Keratinocyte (primary cell): ENCODE data around the gene BRF1. TPM values are rescaled to one million over a fixed set of nuclear protein-coding genes. Genes with fewer than 3 reads are reported as not detected.

ENCODE experiments used
- DNase-seq: peaks from one replicate; pipeline ENCODE4 v3.0.0-alpha.2; 2011; ENCODE audit warnings: low read depth, missing footprints, low spot score
- FAIRE-seq: peaks from 2 replicates; lab custom pipeline; 2011; peaks lifted over from hg19 to GRCh38; lab: Jason Lieb, UNC
- H2AFZ ChIP-seq: 2 replicates; pipeline ENCODE4 v1.6.0; 2012; ENCODE audit warnings: low read length, control low read depth, inconsistent platforms; ENCODE audit not compliant: control insufficient read depth
- H3K27ac ChIP-seq: 2 replicates; pipeline ENCODE4 v1.5.1; 2011; ENCODE audit warnings: low read length; ENCODE audit not compliant: control insufficient read depth, insufficient read depth
- H3K27me3 ChIP-seq: 3 replicates; pipeline ENCODE4 v1.6.0; 2011; ENCODE audit warnings: low read length; ENCODE audit not compliant: control insufficient read depth, insufficient read depth; ENCODE audit errors: extremely low read depth
- H3K36me3 ChIP-seq, 2 experiments: 2 replicates in 1 of 2; 3 replicates in 1 of 2; pipeline ENCODE4 v1.5.1; 2011; ENCODE audit warnings: low read length in 2 of 2, mild to moderate bottlenecking in 1 of 2; ENCODE audit not compliant: control insufficient read depth in 2 of 2, insufficient read depth in 2 of 2; ENCODE audit errors: extremely low read depth in 1 of 2
- H3K4me1 ChIP-seq: 3 replicates; pipeline ENCODE4 v1.5.1; 2011; ENCODE audit warnings: low read length; ENCODE audit not compliant: control insufficient read depth, insufficient read depth; ENCODE audit errors: extremely low read depth
- H3K4me2 ChIP-seq: 3 replicates; pipeline ENCODE4 v1.6.0; 2011; ENCODE audit warnings: low read depth, low read length; ENCODE audit not compliant: control insufficient read depth, insufficient read depth; ENCODE audit errors: extremely low read depth
- H3K4me3 ChIP-seq, 3 experiments: fragments of 200-600 bp in 1 of 3; sonication (generic) in 1 of 3; 2 replicates in 2 of 3; 3 replicates in 1 of 3; pipeline ENCODE4 v1.5.1; 2011 to 2016; ENCODE audit warnings: low read length in 3 of 3, mild to moderate bottlenecking in 3 of 3, control low read depth in 2 of 3, inconsistent platforms in 1 of 3, low read depth in 1 of 3, mixed read lengths in 1 of 3, mixed run types in 1 of 3, moderate library complexity in 1 of 3; ENCODE audit not compliant: control insufficient read depth in 2 of 3, insufficient read depth in 2 of 3; ENCODE audit errors: extremely low read depth in 1 of 3
- H3K79me2 ChIP-seq: 2 replicates; pipeline ENCODE4 v1.6.0; 2012; ENCODE audit warnings: low read length; ENCODE audit not compliant: control insufficient read depth, insufficient read depth
- H3K9ac ChIP-seq: 3 replicates; pipeline ENCODE4 v1.6.0; 2011; ENCODE audit warnings: low read length; ENCODE audit not compliant: control insufficient read depth, insufficient read depth; ENCODE audit errors: extremely low read depth
- H3K9me1 ChIP-seq: 3 replicates; pipeline ENCODE4 v1.6.0; 2011; ENCODE audit warnings: low read length; ENCODE audit not compliant: control insufficient read depth, insufficient read depth; ENCODE audit errors: extremely low read depth
- H3K9me3 ChIP-seq: 2 replicates; pipeline ENCODE4 v1.5.1; 2012; ENCODE audit warnings: low read depth, low read length; ENCODE audit not compliant: control insufficient read depth
- H4K20me1 ChIP-seq: 3 replicates; pipeline ENCODE4 v1.6.0; 2011; ENCODE audit warnings: low read length; ENCODE audit not compliant: control insufficient read depth, insufficient read depth; ENCODE audit errors: extremely low read depth
- EZH2 ChIP-seq: IDR thresholded peaks from one replicate; pipeline ENCODE4 v1.6.1; 2012; ENCODE audit warnings: inconsistent platforms, mild to moderate bottlenecking, low read length, moderate library complexity
- dilution Hi-C: fragments of 300-500 bp; cut with MboI; formaldehyde crosslinking; loops from one replicate; pipeline ENCODE4 v1.7.0; 2020; ENCODE audit warnings: low sequenced_read_pairs; ENCODE audit not compliant: extremely low pct_ligation_motif_present
- polyA plus RNA-seq, 5 experiments: library from polyadenylated mRNA; depleted of rRNA in 3 of 5; stranded (reverse) in 3 of 5; stranded (forward) in 1 of 5; unstranded in 1 of 5; fragments of >200 nt; gene quantifications; 1 replicate in 1 of 5; 2 replicates in 3 of 5; 3 replicates in 1 of 5; pipeline versions ENCODE4 v1.2.1 to v1.2.3, GENCODE V29; 2011 to 2012; ENCODE audit warnings: missing spikeins in 2 of 5, low read depth in 1 of 5, low replicate concordance in 1 of 5
- TF ChIP-seq, protein P1 (sequence below), 3 experiments: IDR thresholded peaks in 1 of 3; conservative IDR thresholded peaks in 1 of 3; optimal IDR thresholded peaks in 1 of 3; 2 replicates in 2 of 3; 3 replicates in 1 of 3; pipeline versions ENCODE3 to v1.5.1; 2011; ENCODE audit warnings: low read length in 3 of 3, mild to moderate bottlenecking in 3 of 3, moderate library complexity in 2 of 3, control low read depth in 1 of 3, inconsistent platforms in 1 of 3; ENCODE audit not compliant: insufficient read depth in 2 of 3; ENCODE audit errors: extremely low read depth in 1 of 3

BRF1 gene
- polyA plus RNA-seq, 1 donor (not counting 4 experiments of a cell fraction or from before 2014, with no cell fraction given) = 6.5 TPM

DNA sequence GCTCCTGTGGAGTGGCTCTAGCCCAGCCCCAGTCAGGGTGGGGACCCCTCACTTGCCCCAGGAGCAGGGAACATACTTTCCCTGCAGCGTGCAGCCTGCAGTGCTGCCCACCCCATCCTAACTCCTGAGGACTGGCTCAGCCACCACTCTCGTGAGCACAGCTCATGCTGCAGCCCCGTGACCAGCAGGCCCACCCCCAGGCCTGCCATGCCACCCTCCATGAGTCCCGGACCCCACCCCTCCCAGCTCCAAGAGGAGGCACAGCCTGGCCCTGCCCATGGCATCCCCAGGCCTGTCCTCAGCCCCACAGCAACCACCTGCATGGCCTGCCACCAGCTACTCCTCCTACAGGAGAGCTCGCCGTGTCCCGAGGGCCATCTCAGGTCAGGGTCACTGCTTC lies 128.3 kb downstream of the BRF1 start:
- no peaks in the 10 kb centered on the region for H3K79me2 ChIP-seq
- FAIRE-seq = no peak
- H3K36me3 ChIP-seq = no peaks in the 10 kb centered on the region
- H3K9ac ChIP-seq = no peak overlapping the region
- no peaks in the 10 kb centered on the region for H3K9me3 ChIP-seq
- no peak overlapping the region for H3K4me2 ChIP-seq
- no peak for TF ChIP-seq EZH2
- TF ChIP-seq, protein P1, sequence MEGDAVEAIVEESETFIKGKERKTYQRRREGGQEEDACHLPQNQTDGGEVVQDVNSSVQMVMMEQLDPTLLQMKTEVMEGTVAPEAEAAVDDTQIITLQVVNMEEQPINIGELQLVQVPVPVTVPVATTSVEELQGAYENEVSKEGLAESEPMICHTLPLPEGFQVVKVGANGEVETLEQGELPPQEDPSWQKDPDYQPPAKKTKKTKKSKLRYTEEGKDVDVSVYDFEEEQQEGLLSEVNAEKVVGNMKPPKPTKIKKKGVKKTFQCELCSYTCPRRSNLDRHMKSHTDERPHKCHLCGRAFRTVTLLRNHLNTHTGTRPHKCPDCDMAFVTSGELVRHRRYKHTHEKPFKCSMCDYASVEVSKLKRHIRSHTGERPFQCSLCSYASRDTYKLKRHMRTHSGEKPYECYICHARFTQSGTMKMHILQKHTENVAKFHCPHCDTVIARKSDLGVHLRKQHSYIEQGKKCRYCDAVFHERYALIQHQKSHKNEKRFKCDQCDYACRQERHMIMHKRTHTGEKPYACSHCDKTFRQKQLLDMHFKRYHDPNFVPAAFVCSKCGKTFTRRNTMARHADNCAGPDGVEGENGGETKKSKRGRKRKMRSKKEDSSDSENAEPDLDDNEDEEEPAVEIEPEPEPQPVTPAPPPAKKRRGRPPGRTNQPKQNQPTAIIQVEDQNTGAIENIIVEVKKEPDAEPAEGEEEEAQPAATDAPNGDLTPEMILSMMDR (optimal IDR thresholded peaks at IDR 0.05 in 1 of 3, IDR thresholded peaks at IDR 0.05 in 1 of 3, conservative IDR thresholded peaks at IDR 0.05 in 1 of 3; ENCODE audit: extremely low read depth in 1 of 3, insufficient read depth in 2 of 3, low read length in 3 of 3) = no peak
- peaks cover 9% of the 10 kb centered on the region for H3K27me3 ChIP-seq
- H2AFZ ChIP-seq = no peak overlapping the region
- no peak for DNase-seq
- H3K4me1 ChIP-seq = peaks cover 19% of the 10 kb centered on the region
- no peaks in the 10 kb centered on the region for H4K20me1 ChIP-seq
- H3K9me1 ChIP-seq = no peaks in the 10 kb centered on the region
- H3K4me3 ChIP-seq = no peak overlapping the region
- dilution Hi-C loops = no loop called here
- H3K27ac ChIP-seq = no peak overlapping the region

DNA sequence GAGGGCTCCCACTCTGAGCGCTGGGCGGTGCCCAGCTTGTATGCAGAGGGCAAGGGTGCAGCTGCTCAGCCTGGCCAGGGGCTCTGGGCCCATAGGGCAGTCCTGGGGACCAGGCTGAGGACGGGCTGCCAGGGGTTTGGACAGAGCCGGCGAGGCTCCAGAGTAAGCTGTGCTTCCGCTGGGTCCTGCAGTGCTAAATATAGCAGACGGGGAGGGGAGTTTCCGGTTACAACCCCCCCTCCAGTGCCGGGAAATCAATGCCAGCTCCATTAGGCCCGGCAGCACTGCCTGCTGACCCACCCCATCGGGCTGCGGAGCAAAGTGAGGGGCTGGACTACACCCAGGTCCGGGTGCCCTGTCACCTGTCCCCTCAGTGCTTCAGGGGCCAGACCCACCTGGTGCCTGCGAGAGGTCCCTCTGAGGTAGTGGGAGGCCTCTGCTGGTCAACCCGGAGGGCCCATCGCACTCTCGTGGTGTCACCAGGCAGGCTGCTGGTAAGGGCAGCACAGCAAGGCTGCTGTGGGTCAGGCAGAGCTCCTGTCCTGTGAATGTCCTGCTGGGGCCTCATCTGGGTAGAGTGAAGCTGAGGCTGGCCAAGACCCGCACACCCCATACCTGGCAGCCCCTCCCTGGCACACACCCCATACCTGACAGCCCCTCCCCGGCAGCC lies 129.7 kb downstream of the BRF1 start:
- Histone ChIP-seq H4K20me1 (no peaks in the 10 kb centered on the region), H3K4me1 (peaks cover 28% of the 10 kb centered on the region), H3K9me1 (no peaks in the 10 kb centered on the region), H3K4me2 (no peak overlapping the region), H3K79me2 (peaks cover 8% of the 10 kb centered on the region), H3K36me3 (peaks cover 0 to 3% of the 10 kb centered on the region in 2 experiments), H3K9ac (no peak overlapping the region), H3K9me3 (no peaks in the 10 kb centered on the region), H2AFZ (no peak overlapping the region), H3K27ac (no peak overlapping the region), H3K4me3 (no peak overlapping the region), H3K27me3 (peaks cover 9% of the 10 kb centered on the region)
- TF ChIP-seq, protein P1 (optimal IDR thresholded peaks at IDR 0.05 in 1 of 3, IDR thresholded peaks at IDR 0.05 in 1 of 3, conservative IDR thresholded peaks at IDR 0.05 in 1 of 3; ENCODE audit: extremely low read depth in 1 of 3, insufficient read depth in 2 of 3, low read length in 3 of 3) = no peak
- TF ChIP-seq EZH2 = no peak
- DNase-seq (no peak), FAIRE-seq (no peak)
- dilution Hi-C loops = no loop called here
